Psoas muscle (tissue), 8 donors: ENCODE measurements around the gene GJB2. TPM values are rescaled to one million over a fixed set of nuclear protein-coding genes. Genes with fewer than 3 reads are reported as not detected.
A peak's percentile ranks its signal among the peaks of the same experiment; 100 is the strongest.

Source experiments
- ATAC-seq, 4 donors: fragments of 200-7000 bp; cut with Tn5 transposase; one replicate each; pipeline ENCODE4 v1.9.1; 2020; ENCODE audit warnings: moderate library complexity in 3 of 4, mild to moderate bottlenecking in 2 of 4
- DNase-seq, 2 donors: peaks; one replicate each; pipeline ENCODE4 v3.0.0-alpha.2; 2020
- H3K27ac ChIP-seq: fragments of 200-600 bp; one replicate; pipeline ENCODE4 v1.8.0; 2022
- H3K27me3 ChIP-seq, 3 donors: fragments of 200-600 bp in 1 of 3; one replicate each; pipeline versions ENCODE4 v1.6.1 to v1.8.0; 2013 to 2022; ENCODE audit warnings: low read length in 2 of 3, mild to moderate bottlenecking in 2 of 3, moderate library complexity in 1 of 3; ENCODE audit not compliant: insufficient read depth in 3 of 3
- H3K36me3 ChIP-seq, 2 donors: fragments of 200-600 bp in 1 of 2; one replicate each; pipeline versions ENCODE4 v1.6.1 to v1.8.0; 2013 to 2022; ENCODE audit warnings: low read depth in 1 of 2, mild to moderate bottlenecking in 1 of 2, moderate library complexity in 1 of 2; ENCODE audit not compliant: insufficient read depth in 1 of 2
- H3K4me1 ChIP-seq: fragments of 200-600 bp; one replicate; pipeline ENCODE4 v1.8.0; 2022
- H3K4me3 ChIP-seq: fragments of 200-600 bp; one replicate; pipeline ENCODE4 v1.8.0; 2022; ENCODE audit warnings: mild to moderate bottlenecking
- H3K9me3 ChIP-seq: fragments of 200-600 bp; one replicate; pipeline ENCODE4 v1.8.0; 2022
- CTCF ChIP-seq: fragments of 200-600 bp; IDR thresholded peaks from one replicate; pipeline ENCODE4 v1.8.0; 2022; ENCODE audit warnings: antibody characterized with exemption
- WGBS, 3 donors: extraction: QIAGEN DNeasy Blood & Tissue Kit; methylation state at CpG; one replicate each; pipeline versions ENCODE4 v1.1.6 to v1.1.7; 2013; 5-methylcytosine and 5-hydroxymethylcytosine counted together
- intact Hi-C, 2 donors: fragments of 100-400 bp; cut with DNase I; formaldehyde crosslinking; loops; one replicate each; pipeline versions ENCODE4 v1.11.0 to v1.14.2; 2022
- polyA plus RNA-seq, 3 donors: library from polyadenylated mRNA; stranded (reverse); fragments of 200-250 nt; gene quantifications; one replicate each; pipeline ENCODE4 v1.2.3, GENCODE V29; 2013
- total RNA-seq, 4 donors: library from RNA; stranded (reverse); fragmentation: NEBNext Ultra II Directional in 2 of 4; extraction: Animal tissue kit (Norgen Biotek cat#: 25700) in 2 of 4; gene quantifications; one replicate each; pipeline versions ENCODE4 v1.2.1 to v1.2.4, GENCODE V29; 2021 to 2023
- donor health status: healthy with polysubstance abuse.
- donor health status: DM: no; HTN: no; CAD: no; lungs with moderate emphysema.
- donor health status: Bipolar disorder and iron deficiency.
- donor health status: healthy.
- donor health status: DM: yes; HTN: yes; CAD: no.
- donor health status: DM: no; HTN: no; CAD: no.
- donor health status: DM: no; HTN: no; CAD: no.
- donor health status: DM: yes; HTN: yes; CAD: no.

GJB2 gene
- total and polyA plus RNA-seq, 7 donors, result 0.07 to 0.47 (median 0.26) TPM; not detected in 2

DNA sequence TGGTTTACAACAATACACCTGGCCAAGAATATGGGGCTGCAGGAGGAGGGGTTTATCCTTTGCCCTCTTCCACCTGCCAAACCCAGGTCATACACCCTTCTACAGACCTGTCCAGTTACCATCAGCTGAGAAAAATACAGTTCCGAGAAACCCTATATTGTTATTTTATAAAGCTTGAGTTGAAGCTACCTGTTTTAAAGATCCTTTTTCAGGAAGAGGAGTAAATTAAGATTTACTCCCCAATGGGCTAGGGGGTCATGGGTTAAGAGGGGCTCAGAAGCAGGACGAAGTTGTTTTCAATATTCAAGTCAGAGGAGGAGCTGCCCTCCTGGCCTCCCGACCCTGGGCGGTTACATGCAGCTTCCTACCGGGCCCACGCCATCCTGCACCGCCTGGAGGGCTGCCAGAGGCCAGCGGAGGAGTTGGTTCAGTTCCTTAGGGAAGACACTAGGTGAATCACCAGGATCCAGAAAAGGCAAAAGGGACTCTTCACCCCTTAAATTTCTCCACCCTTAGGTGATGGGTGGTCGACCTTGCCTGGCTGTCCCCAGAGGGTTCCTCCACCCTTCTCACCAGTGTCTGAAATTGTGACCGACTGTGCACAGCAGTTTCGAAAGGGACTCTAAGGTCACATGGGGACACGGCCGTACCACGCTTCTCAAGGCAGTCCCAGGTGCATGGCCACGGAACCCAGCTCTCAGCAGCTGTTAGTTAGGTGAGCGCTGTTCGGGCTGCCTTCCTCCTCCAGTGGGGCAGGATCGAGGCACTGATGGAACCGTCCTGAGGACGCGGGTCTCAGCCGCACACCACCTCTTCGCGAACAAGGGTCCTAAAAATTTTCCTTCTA is 1.2 kb downstream of the GJB2 start:
- ATAC-seq (peak in 1 of 4 donors; percentile 21), DNase-seq (peak in 1 of 2 donors; percentile 34)
- Histone ChIP-seq H3K4me3 (peak overlapping the region; percentile 71), H3K9me3 (no peaks in the 10 kb centered on the region), H3K36me3 (no peaks in the 10 kb centered on the region), H3K27ac (no peak overlapping the region), H3K27me3 (peaks cover 2 to 60% (median 31%) of the 10 kb centered on the region in 3 donors), H3K4me1 (peaks cover 26% of the 10 kb centered on the region)
- 36 to 48% (median 42%) methylated on average over 24 of the region's 24 CpGs for WGBS, 3 donors
- TF ChIP-seq CTCF, result no peak
- intact Hi-C loops, result no loop called here

DNA sequence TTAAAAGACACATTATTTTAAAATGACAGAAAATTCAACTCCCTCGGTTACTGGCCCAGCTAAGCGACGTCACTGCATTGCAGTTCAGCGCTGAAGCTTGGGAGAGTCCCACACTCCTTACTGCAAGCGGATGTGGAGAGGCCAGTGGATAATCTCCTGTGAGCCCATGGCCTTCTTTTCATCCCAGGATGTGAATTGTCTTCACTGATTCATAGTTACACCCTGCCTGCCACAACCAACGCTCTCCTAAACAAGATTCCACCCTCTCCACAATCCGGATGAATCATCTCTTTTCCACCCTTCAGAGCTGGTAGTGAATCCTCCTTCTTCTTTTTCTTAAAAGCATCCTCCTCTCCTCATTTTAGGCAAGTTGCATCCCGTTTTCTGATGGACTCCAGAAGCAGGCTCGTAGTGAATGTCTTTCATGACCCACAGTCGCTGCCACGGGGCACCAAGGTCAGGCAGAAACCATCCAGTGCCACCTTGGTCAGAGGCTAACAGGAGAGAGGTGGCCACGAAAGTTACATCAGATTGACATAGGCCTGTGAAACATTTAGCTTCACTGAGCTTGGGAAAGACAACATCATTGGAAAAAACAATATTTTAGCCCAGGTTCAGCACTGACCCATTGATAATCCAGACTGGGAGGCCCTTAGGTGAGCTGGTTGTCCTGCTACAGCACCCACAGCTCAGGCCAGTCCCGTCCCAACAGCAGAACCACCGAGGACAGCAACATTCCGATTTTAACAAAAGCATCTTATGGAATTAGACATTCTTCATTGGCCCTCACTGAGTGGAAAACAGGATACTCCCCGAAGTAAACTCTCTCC is 2.0 kb downstream of the GJB2 start:
- TF ChIP-seq CTCF, result no peak
- DNase-seq (no peak), ATAC-seq (no peak)
- Histone ChIP-seq H3K36me3 (no peaks in the 10 kb centered on the region), H3K27ac (no peak overlapping the region), H3K27me3 (peaks cover 2 to 62% (median 31%) of the 10 kb centered on the region in 3 donors), H3K9me3 (no peaks in the 10 kb centered on the region), H3K4me3 (no peak overlapping the region), H3K4me1 (peaks cover 26% of the 10 kb centered on the region)
- intact Hi-C loops, result no loop called here
- 92 to 93% (median 92%) methylated on average over 16 of the region's 16 CpGs for WGBS, 3 donors

GRCh38 chr13:20190076-20190475 is 2.7 kb downstream of the GJB2 start:
- intact Hi-C loops, result no loop called here
- no peak overlapping the region for H3K27ac ChIP-seq
- ATAC-seq (no peak), DNase-seq (no peak)
- H3K4me1 ChIP-seq, result peaks cover 26% of the 10 kb centered on the region
- no peaks in the 10 kb centered on the region for H3K36me3 ChIP-seq
- no peaks in the 10 kb centered on the region for H3K9me3 ChIP-seq
- peaks cover 2 to 56% (median 31%) of the 10 kb centered on the region in 3 donors for H3K27me3 ChIP-seq
- WGBS, 3 donors, result 80 to 85% (median 83%) methylated on average over 5 of the region's 5 CpGs
- H3K4me3 ChIP-seq, result no peak overlapping the region
- no peak for TF ChIP-seq CTCF

- no peak for TF ChIP-seq CTCF
- no peaks in the 10 kb centered on the region for H3K36me3 ChIP-seq
- no peak overlapping the region for H3K4me3 ChIP-seq
- WGBS, 3 donors, result 84 to 89% (median 85%) methylated on average over 28 of the region's 28 CpGs
- no peak for ATAC-seq
- intact Hi-C loops, result no loop called here
- DNase-seq, result no peak
- H3K27ac ChIP-seq, result no peak overlapping the region
- peaks cover 21% of the 10 kb centered on the region for H3K4me1 ChIP-seq
- peaks cover 2 to 45% (median 23%) of the 10 kb centered on the region in 3 donors for H3K27me3 ChIP-seq
- no peaks in the 10 kb centered on the region for H3K9me3 ChIP-seq
Measured at GRCh38 chr13:20188667-20189553, 3.8 kb downstream of the GJB2 start.
